Heart right ventricle (tissue), 16 donors: ENCODE data around the gene CCNE1. TPM values are rescaled to one million over a fixed set of nuclear protein-coding genes. Genes with fewer than 3 reads are reported as not detected.

Experiments used
- ATAC-seq, 8 donors: fragments of 200-7000 bp; cut with Tn5 transposase; one replicate each; pipeline ENCODE4 v1.9.1; 2020; ENCODE audit warnings: mild to moderate bottlenecking in 8 of 8, moderate library complexity in 8 of 8, moderate number of reproducible peaks in 1 of 8
- DNase-seq, 2 donors: peaks; one replicate each; pipeline ENCODE4 v3.0.0-alpha.2; 2020
- H3K27ac ChIP-seq, 10 donors: fragments of 200-600 bp; sonication (generic) in 2 of 10; one replicate each; pipeline versions ENCODE4 v1.5.0 to v1.8.0; 2020 to 2022; ENCODE audit warnings: mild to moderate bottlenecking in 3 of 10
- H3K27me3 ChIP-seq, 7 donors: fragments of 200-600 bp; one replicate each; pipeline ENCODE4 v1.8.0; 2021 to 2022; ENCODE audit warnings: mild to moderate bottlenecking in 2 of 7
- H3K36me3 ChIP-seq, 9 donors: fragments of 200-600 bp; sonication (generic) in 1 of 9; one replicate each; pipeline versions ENCODE4 v1.5.0 to v1.8.0; 2020 to 2022; ENCODE audit warnings: mild to moderate bottlenecking in 2 of 9
- H3K4me1 ChIP-seq, 9 donors: fragments of 200-600 bp; sonication (generic) in 1 of 9; one replicate each; pipeline versions ENCODE4 v1.5.0 to v1.8.0; 2020 to 2022; ENCODE audit warnings: mild to moderate bottlenecking in 4 of 9
- H3K4me3 ChIP-seq, 10 donors: fragments of 200-600 bp; sonication (generic) in 2 of 10; one replicate each; pipeline versions ENCODE4 v1.5.0 to v1.8.0; 2020 to 2022; ENCODE audit warnings: mild to moderate bottlenecking in 7 of 10, moderate library complexity in 2 of 10
- H3K9me3 ChIP-seq, 11 donors: fragments of 200-600 bp in 10 of 11; sonication (generic) in 2 of 11; one replicate each; pipeline versions ENCODE4 v1.5.0 to v1.8.0; 2013 to 2022; ENCODE audit warnings: mild to moderate bottlenecking in 2 of 11, control low read depth in 1 of 11, moderate library complexity in 1 of 11
- WGBS, 2 donors: extraction: QIAGEN DNeasy Blood & Tissue Kit; methylation state at CpG; one replicate each; pipeline ENCODE4 v1.1.7; 2013; ENCODE audit warnings: inconsistent platforms in 1 of 2; 5-methylcytosine and 5-hydroxymethylcytosine counted together
- intact Hi-C, 10 donors: fragments of 100-400 bp; cut with DNase I; formaldehyde crosslinking; loops; one replicate each; pipeline versions ENCODE4 v1.11.1 to v1.14.2; 2022
- polyA plus RNA-seq, 2 donors: library from polyadenylated mRNA; stranded (reverse); fragments of 200-250 nt; gene quantifications; one replicate each; pipeline ENCODE4 v1.2.3, GENCODE V29; 2013
- total RNA-seq, 10 donors: library from RNA; stranded (reverse); fragmentation: NEBNext Ultra II Directional in 3 of 10; extraction: Animal tissue kit (Norgen Biotek cat#: 25700) in 3 of 10; gene quantifications; one replicate each; pipeline versions ENCODE4 v1.2.1 to v1.2.4, GENCODE V29; 2021 to 2023
- TF ChIP-seq, protein P1 (sequence below), 9 donors: fragments of 200-600 bp; sonication (generic) in 2 of 9; IDR thresholded peaks; one replicate each; pipeline versions ENCODE4 v1.5.0 to v1.8.0; 2021 to 2022; ENCODE audit warnings: antibody characterized with exemption in 9 of 9, mild to moderate bottlenecking in 5 of 9, moderate library complexity in 1 of 9
- donor health status: Arrhythmogenic right ventricular cardiomyopathy.
- donor health status: ischemic (EF 13 %, LVEDD 7.1; RV severe dilation, severe dysfunction).
- donor health status: healthy with polysubstance abuse.
- donor health status: DM: no; HTN: yes; CAD: no.
- donor health status: DM: no; HTN: no; CAD: no.
- donor health status: ischemic (EF 25% LVEDD 6.9; RV normal size, moderate dysfunction).
- donor health status: ischemic (EF 25% LVEDD 5.7; RV mildly dilated, moderate dysfunction).
- donor health status: healthy.
- donor health status: DM: yes; HTN: yes; CAD: no.
- donor health status: Ischemic cardiomyopathy.
- donor health status: ischemic (EF 35%, LVEDD 5.7; RV mildly dilated, moderate dysfunction).
- donor health status: nonischemic (EF 11% LVEDD 7.7; RV severe dilation, severe dysfunction).
- donor health status: DM: yes; HTN: yes; CAD: no.
- donor health status: PGD.
- donor health status: ischemic (EF 29% LVEDD 5.4; RV normal size, mild dysfunction).
- donor health status: nonischemic (EF 23%, LVEDD 6.1; RV moderate dilation, normal function).

CCNE1 gene
- total and polyA plus RNA-seq, 12 donors, result 1.4 to 4.0 (median 2.4) TPM

DNA sequence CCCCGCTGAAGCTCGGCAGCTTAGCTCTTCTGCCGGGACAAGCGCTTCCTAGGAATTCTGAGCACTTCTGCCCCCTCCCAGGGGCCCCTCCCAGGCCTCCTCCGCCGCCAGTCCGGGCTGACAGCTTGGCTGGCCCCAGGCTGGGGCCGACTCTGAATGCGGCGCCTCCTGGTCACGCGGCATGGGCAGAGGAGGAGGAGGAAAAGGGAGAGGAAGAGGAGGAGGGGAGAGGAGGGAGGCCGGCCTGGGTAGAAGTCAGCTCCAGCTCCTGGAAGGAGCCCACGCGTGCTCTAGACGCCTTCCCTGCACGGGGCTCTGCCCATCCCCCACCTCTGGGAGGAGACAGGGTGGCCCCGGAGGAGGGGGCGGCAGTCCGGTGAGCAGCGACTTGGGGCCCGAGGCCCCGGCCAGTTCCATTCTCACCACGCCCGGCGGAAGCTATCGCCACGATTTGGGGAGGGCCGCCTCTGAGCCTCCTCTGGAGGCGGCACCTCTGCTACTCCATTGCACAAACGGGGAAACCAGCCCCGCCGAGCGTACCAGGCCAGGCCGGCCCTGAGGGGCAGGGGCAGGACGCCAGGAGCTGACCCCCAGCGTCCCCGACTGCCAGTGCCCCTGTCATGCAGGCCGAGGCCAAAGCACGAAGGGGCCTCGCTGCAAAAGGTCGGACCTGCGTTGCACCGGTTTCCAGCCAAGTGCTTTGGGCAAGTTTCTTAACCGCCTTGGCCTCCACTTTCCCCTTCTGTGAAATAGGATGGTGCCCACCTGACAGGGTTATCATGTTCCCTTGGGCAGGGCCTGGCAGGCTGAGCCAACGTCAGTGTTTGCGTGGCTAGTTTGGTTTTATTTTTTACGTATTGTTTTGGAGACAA, 31.6 kb downstream of the CCNE1 start:
- H3K27me3 ChIP-seq, result peaks cover 0 to 17% (median 5%) of the 10 kb centered on the region in 7 donors
- 5 to 6% methylated on average over 46 to 48 of the region's 48 CpGs for WGBS, 2 donors
- H3K4me1 ChIP-seq, result peaks cover 2 to 27% (median 24%) of the 10 kb centered on the region in 9 donors
- H3K27ac ChIP-seq, result peak overlapping the region in 6 of 10 donors; percentile 16 to 73 (median 36)
- H3K36me3 ChIP-seq, result no peaks in the 10 kb centered on the region
- DNase-seq (peak; percentile 29 to 40), ATAC-seq (peak in 4 of 8 donors; percentile 7 to 26 (median 17))
- no peaks in the 10 kb centered on the region for H3K9me3 ChIP-seq
- intact Hi-C loops, result loop anchor here in 4 of 10 donors (2.0 kb wide), 2 partner anchors 31 to 33 kb away; partner anchors contain the start of gene CCNE1 (in 3 of the 4)
- peak overlapping the region in 9 of 10 donors; percentile 15 to 94 (median 72) for H3K4me3 ChIP-seq
- TF ChIP-seq, protein P1, sequence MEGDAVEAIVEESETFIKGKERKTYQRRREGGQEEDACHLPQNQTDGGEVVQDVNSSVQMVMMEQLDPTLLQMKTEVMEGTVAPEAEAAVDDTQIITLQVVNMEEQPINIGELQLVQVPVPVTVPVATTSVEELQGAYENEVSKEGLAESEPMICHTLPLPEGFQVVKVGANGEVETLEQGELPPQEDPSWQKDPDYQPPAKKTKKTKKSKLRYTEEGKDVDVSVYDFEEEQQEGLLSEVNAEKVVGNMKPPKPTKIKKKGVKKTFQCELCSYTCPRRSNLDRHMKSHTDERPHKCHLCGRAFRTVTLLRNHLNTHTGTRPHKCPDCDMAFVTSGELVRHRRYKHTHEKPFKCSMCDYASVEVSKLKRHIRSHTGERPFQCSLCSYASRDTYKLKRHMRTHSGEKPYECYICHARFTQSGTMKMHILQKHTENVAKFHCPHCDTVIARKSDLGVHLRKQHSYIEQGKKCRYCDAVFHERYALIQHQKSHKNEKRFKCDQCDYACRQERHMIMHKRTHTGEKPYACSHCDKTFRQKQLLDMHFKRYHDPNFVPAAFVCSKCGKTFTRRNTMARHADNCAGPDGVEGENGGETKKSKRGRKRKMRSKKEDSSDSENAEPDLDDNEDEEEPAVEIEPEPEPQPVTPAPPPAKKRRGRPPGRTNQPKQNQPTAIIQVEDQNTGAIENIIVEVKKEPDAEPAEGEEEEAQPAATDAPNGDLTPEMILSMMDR (IDR thresholded peaks at IDR 0.05), result no peak

DNA sequence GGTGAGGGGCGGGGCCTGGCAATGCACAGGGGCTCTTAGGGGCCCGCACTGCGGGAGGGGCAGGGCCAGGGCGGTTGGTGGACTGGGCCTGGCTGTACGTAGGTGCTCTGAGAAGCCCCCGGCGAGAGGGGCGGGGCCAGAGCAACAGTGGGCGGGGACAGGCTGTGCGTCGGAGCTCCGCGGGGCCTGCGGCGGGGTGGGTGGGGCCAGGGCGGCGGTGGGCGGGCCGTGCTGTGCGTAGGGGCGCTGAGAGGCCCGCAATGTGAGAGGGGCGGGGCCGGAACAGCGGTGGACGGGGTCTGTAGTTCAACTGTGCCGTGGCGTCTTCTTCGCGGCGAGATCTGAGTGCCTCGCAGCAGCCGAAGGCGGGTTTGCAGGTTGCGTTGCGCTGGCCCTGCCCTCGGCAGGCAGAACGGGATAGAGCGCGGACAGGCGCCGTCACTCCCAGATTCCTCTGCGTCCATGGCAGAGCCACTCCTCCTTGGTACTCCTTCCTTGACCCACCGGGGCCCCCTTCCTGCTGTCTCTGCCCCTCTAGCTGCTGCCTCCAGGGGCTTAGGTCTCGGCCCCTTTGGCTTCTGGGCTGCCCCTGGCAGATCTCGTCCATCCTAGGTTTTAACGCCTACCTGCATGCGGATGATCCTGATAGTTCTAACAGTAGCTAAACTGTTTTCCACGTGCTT, 33.2 kb downstream of the CCNE1 start:
- Histone ChIP-seq H3K4me3 (peak overlapping the region; percentile 49 to 94 (median 70)), H3K27me3 (peaks cover 0 to 6% (median 0%) of the 10 kb centered on the region in 7 donors), H3K4me1 (peaks cover 2 to 27% (median 24%) of the 10 kb centered on the region in 9 donors), H3K36me3 (no peaks in the 10 kb centered on the region), H3K27ac (peak overlapping the region; percentile 2 to 86 (median 70)), H3K9me3 (no peaks in the 10 kb centered on the region)
- TF ChIP-seq, protein P1 (IDR thresholded peaks at IDR 0.05), result peak in 1 of 9 donors; percentile 9
- 0% methylated on average over 47 to 49 of the region's 49 CpGs for WGBS, 2 donors
- ATAC-seq, result peak; percentile 92 to 97 (median 94)
- peak; percentile 91 to 95 for DNase-seq
- intact Hi-C loops, result loop anchor here in 5 of 10 donors (2.0 to 5.0 kb wide), 2 partner anchors 33 to 34 kb away; partner anchors contain the start of gene CCNE1 (in 5 of the 5)

DNA sequence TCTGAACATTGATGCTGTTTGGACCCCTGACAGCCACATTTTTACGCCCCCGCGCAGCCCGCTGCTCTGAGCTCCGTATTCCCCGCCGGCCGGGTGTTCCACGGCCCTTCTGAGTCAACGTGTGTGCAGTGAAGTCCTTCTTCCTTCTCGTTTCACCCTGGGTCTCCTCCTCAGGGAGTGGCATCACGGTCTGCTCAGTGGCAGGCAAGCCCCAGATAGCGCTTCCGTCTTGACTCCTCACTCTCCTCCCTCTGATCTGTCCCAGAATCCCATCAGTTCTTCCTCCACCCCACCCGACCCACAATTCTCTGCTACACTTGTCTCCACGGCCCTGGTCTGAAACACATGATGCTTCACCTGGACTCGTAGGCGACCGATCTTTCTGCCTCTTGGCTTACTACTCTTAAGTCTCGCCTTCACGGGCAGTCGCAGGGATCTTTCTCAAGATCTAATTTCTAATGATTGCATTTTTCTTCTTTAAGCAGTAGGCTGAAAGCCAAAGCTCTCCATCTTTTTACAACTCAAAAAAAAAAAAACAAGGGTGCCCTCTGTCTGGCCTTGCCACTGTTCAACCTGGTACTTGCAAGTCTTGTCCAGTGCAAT, 33.9 kb downstream of the CCNE1 start:
- Histone ChIP-seq H3K36me3 (no peaks in the 10 kb centered on the region), H3K4me1 (peaks cover 2 to 27% (median 24%) of the 10 kb centered on the region in 9 donors), H3K9me3 (no peaks in the 10 kb centered on the region), H3K27me3 (peaks cover 0 to 3% (median 0%) of the 10 kb centered on the region in 7 donors), H3K27ac (peak overlapping the region in 9 of 10 donors; percentile 51 to 86 (median 73)), H3K4me3 (peak overlapping the region; percentile 49 to 94 (median 70))
- TF ChIP-seq, protein P1 (IDR thresholded peaks at IDR 0.05), result no peak
- WGBS, 2 donors, result 2 to 3% methylated on average over 22 of the region's 22 CpGs
- DNase-seq, result peak in 1 of 2 donors; percentile 11
- peak in 2 of 8 donors; percentile 3 to 19 for ATAC-seq
- intact Hi-C loops, result loop anchor here in 5 of 10 donors (2.0 to 5.0 kb wide), 2 partner anchors 33 to 35 kb away; partner anchors contain the start of gene CCNE1 (in 5 of the 5)
